ENCODE results near the gene RRP1B. TPM values are rescaled to one million over a fixed set of nuclear protein-coding genes. Genes with fewer than 3 reads are reported as not detected.

Gene RRP1B
- total RNA-seq, 1 donor from 2014 or later, result 34.6 TPM

- Mint-ChIP-seq H3K27ac (no peak overlapping the region), H3K36me3 (peaks cover 2% of the 10 kb centered on the region), H3K9me3 (no peaks in the 10 kb centered on the region), H3K4me3 (no peak overlapping the region), H3K4me1 (peaks cover 10% of the 10 kb centered on the region), H3K27me3 (ENCODE audit: low read depth) (no peaks in the 10 kb centered on the region)
- DNase-seq (ENCODE audit: low spot score in 2 of 2, unreplicated experiment in 2 of 2), result no peak
- TF ChIP-seq, protein P1, sequence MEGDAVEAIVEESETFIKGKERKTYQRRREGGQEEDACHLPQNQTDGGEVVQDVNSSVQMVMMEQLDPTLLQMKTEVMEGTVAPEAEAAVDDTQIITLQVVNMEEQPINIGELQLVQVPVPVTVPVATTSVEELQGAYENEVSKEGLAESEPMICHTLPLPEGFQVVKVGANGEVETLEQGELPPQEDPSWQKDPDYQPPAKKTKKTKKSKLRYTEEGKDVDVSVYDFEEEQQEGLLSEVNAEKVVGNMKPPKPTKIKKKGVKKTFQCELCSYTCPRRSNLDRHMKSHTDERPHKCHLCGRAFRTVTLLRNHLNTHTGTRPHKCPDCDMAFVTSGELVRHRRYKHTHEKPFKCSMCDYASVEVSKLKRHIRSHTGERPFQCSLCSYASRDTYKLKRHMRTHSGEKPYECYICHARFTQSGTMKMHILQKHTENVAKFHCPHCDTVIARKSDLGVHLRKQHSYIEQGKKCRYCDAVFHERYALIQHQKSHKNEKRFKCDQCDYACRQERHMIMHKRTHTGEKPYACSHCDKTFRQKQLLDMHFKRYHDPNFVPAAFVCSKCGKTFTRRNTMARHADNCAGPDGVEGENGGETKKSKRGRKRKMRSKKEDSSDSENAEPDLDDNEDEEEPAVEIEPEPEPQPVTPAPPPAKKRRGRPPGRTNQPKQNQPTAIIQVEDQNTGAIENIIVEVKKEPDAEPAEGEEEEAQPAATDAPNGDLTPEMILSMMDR (IDR thresholded peaks at IDR 0.05; ENCODE audit: unreplicated experiment), result no peak
These were observed 42.8 kb downstream of the RRP1B start for GRCh38 chr21:43701936-43702784.

DNA sequence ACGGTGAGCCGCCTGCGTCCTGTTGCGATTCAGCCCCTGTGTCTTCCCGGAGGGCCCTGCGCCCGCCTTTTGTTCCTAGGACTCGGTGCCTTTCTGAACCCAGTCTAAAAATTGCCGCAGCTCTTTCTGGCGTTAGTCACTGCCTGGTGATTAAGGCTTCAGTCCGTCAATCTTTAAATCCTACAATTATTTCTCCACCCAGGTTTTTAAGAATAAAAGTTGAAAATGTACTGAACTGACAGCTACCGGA is 43.4 kb downstream of the RRP1B start:
- no peak for DNase-seq (ENCODE audit: low spot score in 2 of 2, unreplicated experiment in 2 of 2)
- TF ChIP-seq, protein P1 (IDR thresholded peaks at IDR 0.05; ENCODE audit: unreplicated experiment), result no peak
- H3K27ac Mint-ChIP-seq, result peak overlapping the region; percentile 12
- H3K36me3 Mint-ChIP-seq, result peaks cover 1% of the 10 kb centered on the region
- peaks cover 10% of the 10 kb centered on the region for H3K4me1 Mint-ChIP-seq
- H3K4me3 Mint-ChIP-seq, result no peak overlapping the region
- H3K9me3 Mint-ChIP-seq, result no peaks in the 10 kb centered on the region
- no peaks in the 10 kb centered on the region for H3K27me3 Mint-ChIP-seq (ENCODE audit: low read depth)

GRCh38 chr21:43703035-43703880 is 43.9 kb downstream of the RRP1B start:
- no peak for DNase-seq (ENCODE audit: low spot score in 2 of 2, unreplicated experiment in 2 of 2)
- no peaks in the 10 kb centered on the region for H3K36me3 Mint-ChIP-seq
- H3K4me1 Mint-ChIP-seq, result peaks cover 10% of the 10 kb centered on the region
- H3K4me3 Mint-ChIP-seq, result no peak overlapping the region
- H3K27me3 Mint-ChIP-seq (ENCODE audit: low read depth), result no peaks in the 10 kb centered on the region
- TF ChIP-seq, protein P1 (IDR thresholded peaks at IDR 0.05; ENCODE audit: unreplicated experiment), result no peak
- no peaks in the 10 kb centered on the region for H3K9me3 Mint-ChIP-seq
- peak overlapping the region; percentile 32 for H3K27ac Mint-ChIP-seq

GRCh38 chr21:43707462-43707861 is 48.1 kb downstream of the RRP1B start:
- H3K9me3 Mint-ChIP-seq, result no peaks in the 10 kb centered on the region
- H3K4me1 Mint-ChIP-seq, result peaks cover 23% of the 10 kb centered on the region
- H3K27me3 Mint-ChIP-seq (ENCODE audit: low read depth), result no peaks in the 10 kb centered on the region
- no peak for DNase-seq (ENCODE audit: low spot score in 2 of 2, unreplicated experiment in 2 of 2)
- TF ChIP-seq, protein P1 (IDR thresholded peaks at IDR 0.05; ENCODE audit: unreplicated experiment), result no peak
- no peak overlapping the region for H3K27ac Mint-ChIP-seq
- H3K4me3 Mint-ChIP-seq, result no peak overlapping the region
- H3K36me3 Mint-ChIP-seq, result no peaks in the 10 kb centered on the region

DNA sequence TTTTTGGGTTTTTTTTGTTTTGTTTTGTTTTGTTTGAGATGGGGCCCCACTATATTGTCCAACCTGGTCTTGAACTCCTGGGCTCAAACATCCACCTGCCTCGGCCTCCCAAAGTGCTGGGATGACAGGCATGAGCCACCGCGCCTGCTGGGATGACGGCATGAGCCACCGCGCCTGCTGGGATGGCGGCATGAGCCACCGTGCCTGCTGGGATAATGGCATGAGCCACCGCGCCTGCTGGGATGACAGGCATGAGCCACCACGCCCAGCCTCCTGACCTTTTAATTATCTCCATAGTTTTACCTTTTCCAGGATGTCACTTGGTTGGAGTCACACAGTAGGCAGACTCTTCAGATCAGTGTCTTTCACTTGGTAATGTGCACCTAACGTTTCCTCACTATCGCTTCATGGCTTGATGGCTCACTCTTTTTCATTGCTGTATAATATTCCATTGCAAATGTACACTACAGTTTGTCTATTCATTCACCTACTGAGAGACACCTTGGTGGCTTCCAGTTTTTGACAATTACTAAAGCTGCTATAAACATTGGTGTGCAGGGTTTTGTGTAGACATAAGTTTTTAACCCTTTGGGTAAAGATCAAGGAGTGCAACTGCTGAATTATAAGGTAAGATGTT is 49.5 kb downstream of the RRP1B start:
- Mint-ChIP-seq H3K4me3 (no peak overlapping the region), H3K4me1 (peaks cover 18% of the 10 kb centered on the region)

More for the DNA sequence above, 49.5 kb downstream of the RRP1B start:
- TF ChIP-seq, protein P1 (IDR thresholded peaks at IDR 0.05; ENCODE audit: unreplicated experiment), result no peak
- Mint-ChIP-seq H3K36me3 (no peaks in the 10 kb centered on the region), H3K9me3 (no peaks in the 10 kb centered on the region), H3K27ac (no peak overlapping the region), H3K27me3 (ENCODE audit: low read depth) (no peaks in the 10 kb centered on the region)
- no peak for DNase-seq (ENCODE audit: low spot score in 2 of 2, unreplicated experiment in 2 of 2)

Data from mesothelial cell of epicardium (in vitro differentiated cells).